ENCODE results near the gene PPP2R3B. TPM values are rescaled to one million over a fixed set of nuclear protein-coding genes. Genes with fewer than 3 reads are reported as not detected.

The PPP2R3B gene
- total RNA-seq, 1 donor from 2014 or later, result 53.4 TPM

DNA sequence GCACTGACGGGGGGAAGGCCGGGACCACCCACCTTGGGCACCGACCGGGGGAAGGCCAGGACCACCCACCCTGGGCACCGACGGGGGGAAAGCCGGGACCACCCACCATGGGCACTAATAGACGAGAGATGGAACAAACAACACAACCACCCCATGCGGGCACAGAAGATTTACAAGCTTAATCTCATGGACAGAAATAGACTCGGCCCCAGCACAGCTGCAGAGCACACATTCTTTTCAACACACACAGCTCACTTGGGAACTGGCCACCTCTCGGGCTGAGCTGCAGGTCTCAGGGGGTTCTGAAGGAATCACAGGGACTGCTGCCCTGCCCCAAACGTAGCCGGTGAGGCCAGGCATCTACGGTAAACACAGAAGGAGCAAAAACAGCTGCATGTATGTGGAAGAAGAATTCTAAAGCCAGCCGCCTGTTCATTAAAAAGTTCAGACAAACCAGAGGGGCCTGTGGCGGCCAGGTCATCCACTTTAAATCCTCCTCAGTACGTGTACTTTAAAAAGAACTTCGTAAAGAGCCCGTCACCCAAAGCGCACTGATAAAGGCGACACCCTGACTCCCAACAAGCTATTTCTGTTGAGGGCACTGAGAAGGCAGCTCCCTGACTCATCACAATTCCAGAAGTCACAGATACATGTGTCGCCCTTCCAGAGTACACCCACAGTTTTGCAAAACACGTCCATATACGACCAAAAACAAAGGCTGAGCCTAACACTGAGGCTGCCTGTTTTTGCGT is 17.7 kb downstream of the PPP2R3B start:
- peaks cover 16% of the 10 kb centered on the region for H3K27me3 Mint-ChIP-seq
- no peaks in the 10 kb centered on the region for H3K36me3 Mint-ChIP-seq
- H3K4me3 Mint-ChIP-seq, result no peak overlapping the region
- H3K27ac Mint-ChIP-seq, result no peak overlapping the region
- TF ChIP-seq, protein P1, sequence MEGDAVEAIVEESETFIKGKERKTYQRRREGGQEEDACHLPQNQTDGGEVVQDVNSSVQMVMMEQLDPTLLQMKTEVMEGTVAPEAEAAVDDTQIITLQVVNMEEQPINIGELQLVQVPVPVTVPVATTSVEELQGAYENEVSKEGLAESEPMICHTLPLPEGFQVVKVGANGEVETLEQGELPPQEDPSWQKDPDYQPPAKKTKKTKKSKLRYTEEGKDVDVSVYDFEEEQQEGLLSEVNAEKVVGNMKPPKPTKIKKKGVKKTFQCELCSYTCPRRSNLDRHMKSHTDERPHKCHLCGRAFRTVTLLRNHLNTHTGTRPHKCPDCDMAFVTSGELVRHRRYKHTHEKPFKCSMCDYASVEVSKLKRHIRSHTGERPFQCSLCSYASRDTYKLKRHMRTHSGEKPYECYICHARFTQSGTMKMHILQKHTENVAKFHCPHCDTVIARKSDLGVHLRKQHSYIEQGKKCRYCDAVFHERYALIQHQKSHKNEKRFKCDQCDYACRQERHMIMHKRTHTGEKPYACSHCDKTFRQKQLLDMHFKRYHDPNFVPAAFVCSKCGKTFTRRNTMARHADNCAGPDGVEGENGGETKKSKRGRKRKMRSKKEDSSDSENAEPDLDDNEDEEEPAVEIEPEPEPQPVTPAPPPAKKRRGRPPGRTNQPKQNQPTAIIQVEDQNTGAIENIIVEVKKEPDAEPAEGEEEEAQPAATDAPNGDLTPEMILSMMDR (conservative IDR thresholded peaks at IDR 0.05), result no peak
- DNase-seq (ENCODE audit: extremely low spot score, unreplicated experiment), result no peak
- no peaks in the 10 kb centered on the region for H3K9me3 Mint-ChIP-seq
- peaks cover 10% of the 10 kb centered on the region for H3K4me1 Mint-ChIP-seq (ENCODE audit: unreplicated experiment)

DNA sequence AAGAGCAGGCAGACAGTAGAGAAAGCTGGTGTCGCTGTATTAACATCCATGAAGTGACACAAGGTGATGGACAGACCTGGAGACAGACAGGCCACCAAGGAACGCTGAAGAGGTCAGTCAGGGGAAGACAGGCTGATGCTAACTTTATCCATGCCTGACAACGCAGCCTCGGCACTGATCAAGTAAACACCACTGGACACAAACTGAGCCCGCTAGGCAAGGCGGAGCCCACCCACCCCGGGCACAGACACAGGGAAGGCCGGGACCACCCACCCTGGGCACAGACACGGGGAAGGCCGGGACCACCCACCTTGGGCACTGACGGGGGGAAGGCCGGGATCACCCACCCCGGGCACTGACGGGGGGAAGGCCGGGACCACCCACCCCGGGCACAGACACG is 18.8 kb downstream of the PPP2R3B start:
- Mint-ChIP-seq H3K27ac (no peak overlapping the region), H3K27me3 (peaks cover 13% of the 10 kb centered on the region), H3K4me1 (ENCODE audit: unreplicated experiment) (peaks cover 10% of the 10 kb centered on the region), H3K4me3 (no peak overlapping the region), H3K9me3 (no peaks in the 10 kb centered on the region), H3K36me3 (peaks cover 5% of the 10 kb centered on the region)
- TF ChIP-seq, protein P1 (conservative IDR thresholded peaks at IDR 0.05), result no peak
- DNase-seq (ENCODE audit: extremely low spot score, unreplicated experiment), result no peak

DNA sequence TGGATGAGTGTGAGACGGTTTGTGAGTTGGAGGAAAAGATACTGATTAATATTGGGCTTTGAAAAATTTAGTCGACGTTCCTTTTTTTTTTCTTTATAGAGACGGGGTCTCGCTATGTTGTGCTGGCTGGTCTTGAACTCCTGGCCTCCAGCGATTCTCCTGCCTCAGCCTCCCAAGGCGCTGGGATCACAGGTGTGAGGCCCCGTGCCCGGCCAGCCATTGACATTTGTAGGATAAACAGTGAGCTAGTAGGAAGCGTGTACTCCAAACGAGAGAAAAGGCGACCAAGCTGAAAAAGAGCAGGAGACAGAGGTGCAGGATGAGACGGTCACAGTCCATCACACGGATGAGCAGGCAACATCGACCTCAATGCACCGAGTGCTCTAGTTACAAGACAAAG is 19.4 kb downstream of the PPP2R3B start:
- H3K27ac Mint-ChIP-seq, result no peak overlapping the region

DNA sequence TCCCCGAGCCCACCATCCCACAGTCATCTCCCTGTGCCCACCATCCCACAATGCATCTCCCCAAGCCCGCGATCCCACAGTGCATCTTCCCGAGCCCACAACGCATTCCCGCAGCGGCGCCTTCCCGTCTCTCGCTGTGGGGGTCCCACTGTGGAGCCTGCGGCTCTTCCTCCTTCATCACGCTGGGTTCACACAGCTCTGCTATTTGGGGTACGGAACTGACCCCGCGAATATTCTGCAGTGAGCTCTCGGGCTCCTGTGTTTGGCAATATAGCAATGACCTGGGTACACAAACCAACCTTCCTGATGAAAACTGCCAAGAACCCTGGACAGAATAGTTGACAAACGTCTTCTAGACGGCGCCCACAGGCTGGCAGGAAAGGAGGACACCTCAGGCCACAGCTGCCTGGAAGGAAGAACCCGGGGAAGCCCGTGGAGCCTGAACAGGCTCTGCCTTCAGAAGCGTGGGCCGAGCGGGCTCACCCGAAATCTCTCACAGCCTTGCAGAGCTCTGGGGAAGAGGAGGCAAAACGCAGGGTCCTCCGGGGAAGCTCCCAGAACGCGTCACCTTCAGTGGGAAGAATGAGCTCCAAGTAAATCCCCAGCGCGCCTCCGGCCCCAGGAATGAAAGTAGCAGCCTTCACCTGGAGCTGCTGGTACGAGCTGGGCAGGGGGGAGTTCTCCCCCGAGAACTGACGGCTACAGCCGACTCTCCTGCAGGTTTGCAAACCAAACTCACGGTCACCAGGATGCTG is 22.9 kb downstream of the PPP2R3B start:
- H3K4me3 Mint-ChIP-seq, result no peak overlapping the region
- no peaks in the 10 kb centered on the region for H3K9me3 Mint-ChIP-seq
- H3K27me3 Mint-ChIP-seq, result no peaks in the 10 kb centered on the region
- H3K27ac Mint-ChIP-seq, result no peak overlapping the region
- no peak for DNase-seq (ENCODE audit: extremely low spot score, unreplicated experiment)
- H3K36me3 Mint-ChIP-seq, result peaks cover 26% of the 10 kb centered on the region
- TF ChIP-seq, protein P1 (conservative IDR thresholded peaks at IDR 0.05), result no peak
- peaks cover 6% of the 10 kb centered on the region for H3K4me1 Mint-ChIP-seq (ENCODE audit: unreplicated experiment)

More for the DNA sequence above, 19.4 kb downstream of the PPP2R3B start:
- Mint-ChIP-seq H3K4me1 (ENCODE audit: unreplicated experiment) (peaks cover 9% of the 10 kb centered on the region), H3K36me3 (peaks cover 6% of the 10 kb centered on the region), H3K9me3 (no peaks in the 10 kb centered on the region), H3K4me3 (peak overlapping the region; percentile 14), H3K27me3 (peaks cover 9% of the 10 kb centered on the region)
- DNase-seq (ENCODE audit: extremely low spot score, unreplicated experiment), result no peak
- TF ChIP-seq, protein P1 (conservative IDR thresholded peaks at IDR 0.05), result no peak

DNA sequence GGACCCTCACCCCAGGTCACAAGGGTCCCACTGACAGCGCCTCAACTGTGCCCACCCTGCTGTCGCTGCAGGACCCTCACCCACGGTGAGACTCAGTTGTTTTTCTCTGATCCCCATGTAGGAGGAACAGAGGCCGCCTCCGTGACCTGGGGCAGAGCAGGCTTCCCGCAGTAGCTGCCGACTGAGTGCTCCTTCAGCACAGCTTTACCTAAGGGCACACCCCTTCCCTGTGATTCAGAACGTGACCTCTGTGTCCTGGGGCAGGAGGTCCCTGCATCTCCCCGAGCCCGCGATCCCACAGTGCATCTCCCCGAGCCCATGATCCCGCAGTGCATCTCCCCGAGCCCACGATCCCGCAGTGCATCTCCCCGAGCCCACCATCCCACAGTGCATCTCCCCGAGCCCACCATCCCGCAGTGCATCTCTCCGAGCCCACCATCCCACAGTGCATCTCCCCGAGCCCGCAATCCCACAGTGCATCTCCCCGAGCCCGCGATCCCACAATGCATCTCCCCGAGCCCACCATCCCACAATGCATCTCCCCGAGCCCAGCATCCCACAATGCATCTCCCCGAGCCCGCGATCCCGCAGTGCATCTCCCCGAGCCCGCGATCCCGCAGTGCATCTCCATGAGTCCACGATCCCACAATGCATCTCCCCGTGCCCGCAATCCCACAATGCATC is 23.6 kb downstream of the PPP2R3B start:
- peaks cover 6% of the 10 kb centered on the region for H3K4me1 Mint-ChIP-seq (ENCODE audit: unreplicated experiment)
- DNase-seq (ENCODE audit: extremely low spot score, unreplicated experiment), result no peak
- no peaks in the 10 kb centered on the region for H3K9me3 Mint-ChIP-seq
- peaks cover 26% of the 10 kb centered on the region for H3K36me3 Mint-ChIP-seq
- no peak overlapping the region for H3K27ac Mint-ChIP-seq
- TF ChIP-seq, protein P1 (conservative IDR thresholded peaks at IDR 0.05), result no peak
- H3K4me3 Mint-ChIP-seq, result no peak overlapping the region
- H3K27me3 Mint-ChIP-seq, result no peaks in the 10 kb centered on the region

Measured in type B pancreatic cell (in vitro differentiated cells).